Measurements from ENCODE around the gene BEGAIN. TPM values are rescaled to one million over a fixed set of nuclear protein-coding genes. Genes with fewer than 3 reads are reported as not detected.

The BEGAIN gene
- polyA plus RNA-seq, 1 donor from 2014 or later: 10.9 TPM

GRCh38 chr14:100498068-100498467, 89.1 kb downstream of the BEGAIN start:
- H3K9me3 ChIP-seq (ENCODE audit: low read length): no peaks in the 10 kb centered on the region
- H3K4me3 ChIP-seq (ENCODE audit: low read length): no peak overlapping the region
- no peak for TF ChIP-seq TAF1 (IDR thresholded peaks at IDR 0.05; ENCODE audit: low read depth)
- no peak for TF ChIP-seq SMC3 (conservative IDR thresholded peaks at IDR 0.05; ENCODE audit: poor library complexity)
- no peak for TF ChIP-seq POLR2AphosphoS5 (IDR thresholded peaks at IDR 0.05)
- TF ChIP-seq EP300 (conservative IDR thresholded peaks at IDR 0.05; ENCODE audit: poor library complexity, severe bottlenecking): no peak
- no peak for TF ChIP-seq MXI1 (conservative IDR thresholded peaks at IDR 0.05; ENCODE audit: poor library complexity, severe bottlenecking)
- no peak for TF ChIP-seq RAD21 (conservative IDR thresholded peaks at IDR 0.05)
- TF ChIP-seq EZH2 (IDR thresholded peaks at IDR 0.05; ENCODE audit: borderline replicate concordance, insufficient read depth, low read length, poor library complexity, severe bottlenecking): no peak
- TF ChIP-seq REST (IDR thresholded peaks at IDR 0.05; ENCODE audit: borderline replicate concordance): no peak
- TF ChIP-seq, protein P1, sequence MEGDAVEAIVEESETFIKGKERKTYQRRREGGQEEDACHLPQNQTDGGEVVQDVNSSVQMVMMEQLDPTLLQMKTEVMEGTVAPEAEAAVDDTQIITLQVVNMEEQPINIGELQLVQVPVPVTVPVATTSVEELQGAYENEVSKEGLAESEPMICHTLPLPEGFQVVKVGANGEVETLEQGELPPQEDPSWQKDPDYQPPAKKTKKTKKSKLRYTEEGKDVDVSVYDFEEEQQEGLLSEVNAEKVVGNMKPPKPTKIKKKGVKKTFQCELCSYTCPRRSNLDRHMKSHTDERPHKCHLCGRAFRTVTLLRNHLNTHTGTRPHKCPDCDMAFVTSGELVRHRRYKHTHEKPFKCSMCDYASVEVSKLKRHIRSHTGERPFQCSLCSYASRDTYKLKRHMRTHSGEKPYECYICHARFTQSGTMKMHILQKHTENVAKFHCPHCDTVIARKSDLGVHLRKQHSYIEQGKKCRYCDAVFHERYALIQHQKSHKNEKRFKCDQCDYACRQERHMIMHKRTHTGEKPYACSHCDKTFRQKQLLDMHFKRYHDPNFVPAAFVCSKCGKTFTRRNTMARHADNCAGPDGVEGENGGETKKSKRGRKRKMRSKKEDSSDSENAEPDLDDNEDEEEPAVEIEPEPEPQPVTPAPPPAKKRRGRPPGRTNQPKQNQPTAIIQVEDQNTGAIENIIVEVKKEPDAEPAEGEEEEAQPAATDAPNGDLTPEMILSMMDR (IDR thresholded peaks at IDR 0.05; ENCODE audit: poor library complexity, severe bottlenecking): no peak
- H2AFZ ChIP-seq (ENCODE audit: low read depth, low read length): no peak overlapping the region
- no peak overlapping the region for H3K27ac ChIP-seq (ENCODE audit: low read length)
- H3K9ac ChIP-seq (ENCODE audit: low read length): no peak overlapping the region
- H3K9me2 ChIP-seq (ENCODE audit: insufficient read depth, low read length): no peaks in the 10 kb centered on the region
- no peak overlapping the region for H3K4me2 ChIP-seq (ENCODE audit: low read length)
- no peaks in the 10 kb centered on the region for H4K20me1 ChIP-seq (ENCODE audit: insufficient read depth)
- no peaks in the 10 kb centered on the region for H3K27me3 ChIP-seq (ENCODE audit: insufficient read depth, low read depth, low read length)
- H3K36me3 ChIP-seq (ENCODE audit: insufficient read depth, low read length): no peaks in the 10 kb centered on the region
- H3K79me2 ChIP-seq (replicated peaks; ENCODE audit: insufficient read depth, low read length): no peaks in the 10 kb centered on the region
- no peaks in the 10 kb centered on the region for H3F3A ChIP-seq (ENCODE audit: insufficient read depth, low read length, poor library complexity, severe bottlenecking)

- no peaks in the 10 kb centered on the region for H3K9me3 ChIP-seq (ENCODE audit: low read length)
- TF ChIP-seq MXI1 (conservative IDR thresholded peaks at IDR 0.05; ENCODE audit: poor library complexity, severe bottlenecking) (no peak), SMC3 (conservative IDR thresholded peaks at IDR 0.05; ENCODE audit: poor library complexity) (no peak), RAD21 (conservative IDR thresholded peaks at IDR 0.05) (no peak), EZH2 (IDR thresholded peaks at IDR 0.05; ENCODE audit: borderline replicate concordance, insufficient read depth, low read length, poor library complexity, severe bottlenecking) (no peak)
- no peak overlapping the region for H3K9ac ChIP-seq (ENCODE audit: low read length)
- no peak overlapping the region for H3K27ac ChIP-seq (ENCODE audit: low read length)
- H3K36me3 ChIP-seq (ENCODE audit: insufficient read depth, low read length): no peaks in the 10 kb centered on the region
- H3F3A ChIP-seq (ENCODE audit: insufficient read depth, low read length, poor library complexity, severe bottlenecking): no peaks in the 10 kb centered on the region
- no peaks in the 10 kb centered on the region for H3K9me2 ChIP-seq (ENCODE audit: insufficient read depth, low read length)
- no peaks in the 10 kb centered on the region for H4K20me1 ChIP-seq (ENCODE audit: insufficient read depth)
- no peak overlapping the region for H3K4me3 ChIP-seq (ENCODE audit: low read length)
- no peak overlapping the region for H2AFZ ChIP-seq (ENCODE audit: low read depth, low read length)
- no peak overlapping the region for H3K4me2 ChIP-seq (ENCODE audit: low read length)
- H3K27me3 ChIP-seq (ENCODE audit: insufficient read depth, low read depth, low read length): no peaks in the 10 kb centered on the region
- no peaks in the 10 kb centered on the region for H3K79me2 ChIP-seq (replicated peaks; ENCODE audit: insufficient read depth, low read length)
Observed at GRCh38 chr14:100495917-100496316, 91.3 kb downstream of the BEGAIN start.
